ENCODE data around the gene CTNNA3. TPM values are rescaled to one million over a fixed set of nuclear protein-coding genes. Genes with fewer than 3 reads are reported as not detected.

CTNNA3 gene
- total RNA-seq, 2 donors from 2014 or later, result 20.3 to 23.8 TPM

GRCh38 chr10:66026321-66026720 lies 1669.7 kb downstream of the CTNNA3 start:
- H3K4me3 ChIP-seq, result no peak overlapping the region

GRCh38 chr10:66025186-66025585 lies 1670.8 kb downstream of the CTNNA3 start:
- DNase-seq (ENCODE audit: low spot score), result no peak
- H3K27me3 ChIP-seq, result no peaks in the 10 kb centered on the region
- no peak overlapping the region for H3K4me3 ChIP-seq
- no peaks in the 10 kb centered on the region for H3K36me3 ChIP-seq
- no peak overlapping the region for H3K27ac ChIP-seq
- no peaks in the 10 kb centered on the region for H3K4me1 ChIP-seq
- H3K9me3 ChIP-seq, result no peaks in the 10 kb centered on the region
- no peak for TF ChIP-seq CTCF (IDR thresholded peaks at IDR 0.05)

More at GRCh38 chr10:66026321-66026720, 1669.7 kb downstream of the CTNNA3 start:
- no peaks in the 10 kb centered on the region for H3K27me3 ChIP-seq
- H3K4me1 ChIP-seq, result no peaks in the 10 kb centered on the region
- no peak for TF ChIP-seq CTCF (IDR thresholded peaks at IDR 0.05)
- H3K27ac ChIP-seq, result no peak overlapping the region
- H3K9me3 ChIP-seq, result no peaks in the 10 kb centered on the region
- no peaks in the 10 kb centered on the region for H3K36me3 ChIP-seq
- DNase-seq (ENCODE audit: low spot score), result no peak

- Histone ChIP-seq H3K4me1 (no peaks in the 10 kb centered on the region), H3K27me3 (no peaks in the 10 kb centered on the region)
- no peak for DNase-seq (ENCODE audit: low spot score)
These were observed 1674.6 kb downstream of the CTNNA3 start for GRCh38 chr10:66021423-66021822.

GRCh38 chr10:66008221-66008620 lies 1687.8 kb downstream of the CTNNA3 start:
- Histone ChIP-seq H3K27me3 (no peaks in the 10 kb centered on the region), H3K4me3 (no peak overlapping the region), H3K27ac (no peak overlapping the region), H3K9me3 (no peaks in the 10 kb centered on the region), H3K36me3 (no peaks in the 10 kb centered on the region), H3K4me1 (no peaks in the 10 kb centered on the region)
- no peak for DNase-seq (ENCODE audit: low spot score)
- TF ChIP-seq CTCF (IDR thresholded peaks at IDR 0.05), result no peak

More at GRCh38 chr10:66021423-66021822, 1674.6 kb downstream of the CTNNA3 start:
- TF ChIP-seq CTCF (IDR thresholded peaks at IDR 0.05), result no peak
- Histone ChIP-seq H3K4me3 (no peak overlapping the region), H3K9me3 (no peaks in the 10 kb centered on the region), H3K27ac (no peak overlapping the region), H3K36me3 (no peaks in the 10 kb centered on the region)

GRCh38 chr10:66006411-66006810 lies 1689.6 kb downstream of the CTNNA3 start:
- Histone ChIP-seq H3K9me3 (no peaks in the 10 kb centered on the region), H3K36me3 (no peaks in the 10 kb centered on the region), H3K4me1 (no peaks in the 10 kb centered on the region), H3K27me3 (no peaks in the 10 kb centered on the region), H3K4me3 (no peak overlapping the region), H3K27ac (no peak overlapping the region)
- no peak for DNase-seq (ENCODE audit: low spot score)
- no peak for TF ChIP-seq CTCF (IDR thresholded peaks at IDR 0.05)

- DNase-seq (ENCODE audit: low spot score), result no peak
- Histone ChIP-seq H3K27ac (no peak overlapping the region), H3K9me3 (peaks cover 0 to 11% of the 10 kb centered on the region in 2 donors), H3K4me3 (no peak overlapping the region), H3K4me1 (no peaks in the 10 kb centered on the region), H3K36me3 (no peaks in the 10 kb centered on the region), H3K27me3 (no peaks in the 10 kb centered on the region)
- TF ChIP-seq CTCF (IDR thresholded peaks at IDR 0.05), result no peak
These were observed 1702.5 kb downstream of the CTNNA3 start for GRCh38 chr10:65993451-65993850.

Measured in right atrium auricular region (tissue), 2 donors.